Measurements from ENCODE around the gene TVP23A.

The TVP23A gene

GRCh38 chr16:10828851-10829366 lies 10.3 kb upstream of the TVP23A start:
- no peak overlapping the region for H3K27ac ChIP-seq
- TF ChIP-seq CTCF (IDR thresholded peaks at IDR 0.05) (no peak), ZFX (IDR thresholded peaks at IDR 0.05; ENCODE audit: borderline replicate concordance) (no peak)

- H3K27ac ChIP-seq: no peak overlapping the region
- TF ChIP-seq CTCF (IDR thresholded peaks at IDR 0.05) (no peak), ZFX (IDR thresholded peaks at IDR 0.05; ENCODE audit: borderline replicate concordance) (no peak)
Observed at GRCh38 chr16:10827691-10828341, 9.2 kb upstream of the TVP23A start.

- H3K27ac ChIP-seq: no peak overlapping the region
- TF ChIP-seq ZFX (IDR thresholded peaks at IDR 0.05; ENCODE audit: borderline replicate concordance): no peak
- TF ChIP-seq CTCF (IDR thresholded peaks at IDR 0.05): no peak
Observed at GRCh38 chr16:10824111-10824893, 5.7 kb upstream of the TVP23A start.

GRCh38 chr16:10822702-10823101 lies 4.1 kb upstream of the TVP23A start:
- no peak overlapping the region for H3K27ac ChIP-seq
- TF ChIP-seq ZFX (IDR thresholded peaks at IDR 0.05; ENCODE audit: borderline replicate concordance): no peak
- TF ChIP-seq CTCF (IDR thresholded peaks at IDR 0.05): no peak

GRCh38 chr16:10820546-10820945 lies 2.0 kb upstream of the TVP23A start:
- H3K27ac ChIP-seq: no peak overlapping the region
- no peak for TF ChIP-seq CTCF (IDR thresholded peaks at IDR 0.05)
- TF ChIP-seq ZFX (IDR thresholded peaks at IDR 0.05; ENCODE audit: borderline replicate concordance): no peak

GRCh38 chr16:10817514-10817913 lies 1.1 kb downstream of the TVP23A start:
- H3K27ac ChIP-seq: no peak overlapping the region
- TF ChIP-seq ZFX (IDR thresholded peaks at IDR 0.05; ENCODE audit: borderline replicate concordance): no peak
- no peak for TF ChIP-seq CTCF (IDR thresholded peaks at IDR 0.05)

- TF ChIP-seq CTCF (IDR thresholded peaks at IDR 0.05) (no peak), ZFX (IDR thresholded peaks at IDR 0.05; ENCODE audit: borderline replicate concordance) (no peak)
- H3K27ac ChIP-seq: no peak overlapping the region
Observed at GRCh38 chr16:10813099-10813455, 5.5 kb downstream of the TVP23A start.
